Omental fat pad (tissue), 4 donors: Measurements from ENCODE around the gene ZNF747. TPM values are rescaled to one million over a fixed set of nuclear protein-coding genes. Genes with fewer than 3 reads are reported as not detected.
A peak's percentile ranks its signal among the peaks of the same experiment; 100 is the strongest.

Experiments used
- ATAC-seq: fragments of 150-250 bp; one replicate; pipeline ENCODE4 v1.9.1; 2016; ENCODE audit warnings: mild to moderate bottlenecking, moderate library complexity; ENCODE audit not compliant: low FRiP score
- DNase-seq: peaks from one replicate; pipeline ENCODE4 v3.0.0-alpha.2; 2019; ENCODE audit warnings: low spot score
- CTCF ChIP-seq, 3 donors: fragments of 450-650 bp; IDR thresholded peaks; one replicate each; pipeline ENCODE4 v1.5.1; 2016 to 2017; ENCODE audit warnings: antibody characterized with exemption in 3 of 3, mild to moderate bottlenecking in 3 of 3, moderate library complexity in 2 of 3
- total RNA-seq, 4 donors: library from RNA; depleted of rRNA; stranded (reverse); fragments of >200 nt; gene quantifications; one replicate each; pipeline ENCODE4 v1.1.0, GENCODE V29; 2016

The ZNF747 gene
- total RNA-seq, 4 donors from 2014 or later, result 7.7 to 12.1 (median 10.4) TPM

- TF ChIP-seq CTCF (IDR thresholded peaks at IDR 0.05), result no peak
- no peak for DNase-seq
- ATAC-seq, result peak; percentile 80
Observed at GRCh38 chr16:30535777-30536190, 1.1 kb upstream of the ZNF747 start.

- no peak for ATAC-seq
- no peak for DNase-seq
- TF ChIP-seq CTCF (IDR thresholded peaks at IDR 0.05), result no peak
Observed at GRCh38 chr16:30535106-30535776, 583 bp upstream of the ZNF747 start.

GRCh38 chr16:30533748-30534367, 800 bp downstream of the ZNF747 start:
- no peak for DNase-seq
- no peak for TF ChIP-seq CTCF (IDR thresholded peaks at IDR 0.05)
- no peak for ATAC-seq

- TF ChIP-seq CTCF (IDR thresholded peaks at IDR 0.05), result no peak
- DNase-seq, result no peak
- no peak for ATAC-seq
Observed at GRCh38 chr16:30533146-30533522, 1.5 kb downstream of the ZNF747 start.

- DNase-seq (no peak), ATAC-seq (no peak)
Observed at GRCh38 chr16:30532285-30533145, 2.1 kb downstream of the ZNF747 start.

More at GRCh38 chr16:30532285-30533145, 2.1 kb downstream of the ZNF747 start:
- no peak for TF ChIP-seq CTCF (IDR thresholded peaks at IDR 0.05)
